Sciatic nerve (tissue), 2 donors: ENCODE measurements around the gene NXF1. TPM values are rescaled to one million over a fixed set of nuclear protein-coding genes. Genes with fewer than 3 reads are reported as not detected.
"Not testable (repeated sequence)": the region's sequence is repeated elsewhere in the genome, so short reads cannot be mapped to it uniquely, and the experiment has no call there.

Source experiments
- ATAC-seq: fragments of 200-7000 bp; cut with Tn5 transposase; one replicate; pipeline ENCODE4 v1.9.1; 2020; ENCODE audit warnings: mild to moderate bottlenecking, moderate library complexity
- DNase-seq: peaks from one replicate; pipeline ENCODE4 v3.0.0-alpha.2; 2020; ENCODE audit warnings: low spot score
- intact Hi-C: fragments of 100-400 bp; cut with DNase I; formaldehyde crosslinking; loops from one replicate; pipeline ENCODE4 v1.14.2; 2022
- total RNA-seq: library from RNA; stranded (reverse); fragmentation: NEBNext Ultra II Directional; extraction: Animal tissue kit (Norgen Biotek cat#: 25700); gene quantifications from one replicate; pipeline ENCODE4 v1.2.1, GENCODE V29; 2021
- donor health status: DM: no; HTN: no; CAD: no.
- donor health status: DM: no; HTN: no; CAD: no.

The NXF1 gene
- total RNA-seq, 1 donor from 2014 or later = 81.8 TPM

DNA sequence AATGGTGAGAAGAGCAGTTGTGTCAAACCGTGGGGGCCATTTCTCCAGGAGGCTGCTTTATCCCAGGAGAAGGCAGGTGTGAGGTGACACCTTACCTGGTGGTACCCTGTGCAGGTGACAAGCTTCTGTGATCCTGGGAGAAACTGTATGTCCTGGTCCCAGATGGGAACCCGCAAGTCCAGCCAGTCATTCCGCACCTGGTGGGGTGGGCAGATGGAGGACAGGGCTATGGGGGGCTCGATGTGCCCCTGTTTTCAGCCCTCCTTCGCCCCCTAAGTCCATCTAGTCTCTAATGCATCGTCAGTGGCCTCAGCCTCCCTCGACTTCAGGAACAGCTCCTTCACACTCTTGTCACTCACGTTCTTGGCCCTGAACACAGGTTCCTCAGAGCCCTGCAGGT, 30.1 kb upstream of the NXF1 start:
- no peak for ATAC-seq
- intact Hi-C loops = no loop called here
- no peak for DNase-seq

DNA sequence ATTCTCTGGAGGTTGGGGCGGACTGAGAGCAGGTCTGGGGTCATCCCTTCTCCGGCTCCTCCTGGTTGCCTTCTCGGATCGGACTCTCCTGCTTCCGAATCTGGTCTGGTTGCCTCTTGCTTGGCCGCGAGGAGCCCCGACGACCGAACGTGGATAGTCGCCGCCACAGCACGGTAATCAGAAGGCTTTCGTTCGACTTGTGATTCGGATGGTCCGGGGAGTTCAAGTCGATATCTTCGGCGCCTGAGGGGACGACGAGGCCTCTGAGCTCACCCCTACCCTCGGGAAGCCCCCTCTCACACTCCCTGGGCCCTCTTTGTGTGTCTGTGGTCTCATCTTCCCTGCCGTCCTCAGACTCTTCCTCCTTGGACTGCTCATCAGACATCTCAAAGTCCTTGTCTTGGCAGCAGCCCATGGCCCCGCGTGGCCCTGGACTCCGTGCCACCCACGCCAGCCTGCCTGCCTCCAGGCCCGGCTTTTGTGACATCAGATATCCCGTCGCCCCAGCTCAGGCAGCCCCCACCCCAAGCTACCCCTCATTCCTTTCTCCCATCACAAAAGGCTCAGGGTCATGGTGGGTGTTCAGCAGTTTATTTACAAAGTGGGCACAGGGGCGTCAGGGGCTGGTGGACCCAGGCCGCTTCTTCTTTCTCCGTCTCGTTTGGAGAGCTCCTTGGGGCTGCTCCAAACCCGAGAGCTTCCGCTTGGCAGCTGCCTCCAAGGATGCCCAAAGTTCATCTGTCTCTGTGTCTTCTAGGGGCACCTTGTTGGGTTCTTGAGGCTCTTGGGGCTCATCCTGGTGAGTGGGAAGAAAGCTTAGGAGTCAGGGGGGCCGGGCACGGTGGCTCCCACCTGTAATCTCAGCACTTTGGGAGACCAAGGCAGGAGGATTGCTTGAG, 27.3 kb upstream of the NXF1 start, which contains the start of gene TEX54:
Gene TEX54, minus strand, starts transcription at position 506 of the 899 bp plus-strand sequence.
- peak; percentile 69 for DNase-seq
- ATAC-seq = peak; percentile 3
- intact Hi-C loops = no loop called here

DNA sequence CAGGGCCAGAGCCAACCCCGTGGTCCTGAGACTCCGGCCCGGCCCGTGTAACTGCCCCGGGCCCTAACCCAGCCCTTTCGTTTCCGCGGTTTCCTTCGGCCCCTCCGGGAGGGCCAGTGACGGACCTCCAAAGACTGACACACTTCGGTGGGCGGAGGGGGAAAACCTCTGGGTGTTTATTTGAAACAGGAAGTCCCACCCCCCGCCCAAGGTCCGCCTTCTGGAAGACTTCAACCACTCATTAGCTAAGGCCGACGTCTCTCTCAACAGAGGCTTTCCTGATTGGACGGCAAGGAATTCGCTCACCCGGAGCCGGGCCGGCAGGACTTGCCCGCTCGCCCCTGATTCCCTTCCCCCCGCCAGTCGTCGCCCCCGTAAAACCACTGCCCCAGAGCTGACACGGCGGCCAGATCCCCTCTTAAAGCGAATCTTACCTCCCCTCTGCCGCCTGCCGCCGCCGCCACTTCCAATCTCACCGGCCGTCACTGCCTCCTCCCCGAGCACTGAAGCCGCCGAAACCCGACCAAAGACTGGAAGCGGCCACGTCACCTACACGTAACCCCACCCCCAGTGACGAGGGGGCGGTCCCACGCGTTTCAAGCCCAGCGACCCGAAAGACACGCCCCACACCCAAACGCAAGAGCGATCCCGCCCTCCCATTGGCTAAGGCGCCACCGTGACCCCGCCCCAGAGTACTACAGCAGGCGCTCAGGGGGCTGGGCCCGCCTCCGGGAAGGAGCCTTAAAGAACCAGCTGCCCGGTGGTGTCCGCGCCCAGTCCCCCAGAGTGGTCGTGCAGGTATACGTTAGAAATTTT, 26.5 kb upstream of the NXF1 start, which contains the start of gene STX5:
Gene STX5, minus strand, starts transcription at position 532 of the 816 bp plus-strand sequence. CDS start 808 bp downstream, outside the sequence.
- DNase-seq = peak; percentile 100
- intact Hi-C loops = no loop called here
- ATAC-seq = peak; percentile 99

DNA sequence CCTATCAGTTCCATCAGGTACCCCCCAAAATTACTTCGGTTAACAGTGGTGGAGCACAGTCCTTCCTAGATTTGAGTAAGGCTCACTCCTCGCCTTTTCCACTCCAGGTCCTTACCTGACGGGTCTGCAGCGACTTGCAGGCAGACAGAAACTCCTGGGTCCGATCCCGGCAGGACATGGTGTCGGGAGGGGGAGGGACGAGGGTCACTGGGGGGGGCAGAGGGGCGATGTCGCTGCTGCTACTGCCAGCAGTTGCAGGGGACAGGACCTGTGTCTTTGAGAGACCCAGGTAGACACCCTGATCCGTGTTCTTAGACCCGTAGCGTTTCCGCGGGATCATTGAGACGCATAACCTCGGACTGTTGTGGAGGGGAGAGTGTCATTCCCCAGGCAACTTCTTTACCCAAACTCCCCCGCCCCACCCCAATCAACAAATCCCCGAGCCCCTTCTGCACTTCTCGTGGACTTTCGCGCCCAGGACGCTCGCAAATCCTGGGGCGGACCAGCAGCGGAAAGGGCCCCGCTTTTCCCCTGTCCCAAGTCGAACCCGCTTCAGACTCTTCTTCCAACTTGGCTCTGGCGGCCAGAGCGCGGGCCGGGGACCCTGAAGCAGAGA, 25.8 kb upstream of the NXF1 start:
- DNase-seq (no peak), ATAC-seq (no peak)
- intact Hi-C loops = no loop called here

DNA sequence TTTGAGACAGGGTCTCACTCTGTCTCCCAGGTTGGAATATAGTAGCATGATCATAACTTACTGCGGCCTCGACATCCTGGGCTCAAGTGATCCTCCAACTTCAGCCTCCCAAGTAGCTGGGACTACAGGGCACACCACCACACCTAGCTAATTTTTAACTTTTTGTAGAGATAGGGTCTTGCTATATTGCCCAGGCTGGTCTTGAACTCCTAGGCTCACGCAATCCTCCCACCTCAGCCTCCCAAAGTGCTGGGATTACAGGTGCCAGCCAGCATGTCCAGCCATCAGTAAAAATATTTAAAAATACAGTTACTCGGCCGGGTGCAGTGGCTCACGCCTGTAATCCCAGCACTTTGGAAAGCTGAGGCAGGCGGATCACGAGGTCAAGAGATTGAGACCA, 22.9 kb upstream of the NXF1 start:
- ATAC-seq, intact Hi-C loops, DNase-seq: not testable (repeated sequence)

DNA sequence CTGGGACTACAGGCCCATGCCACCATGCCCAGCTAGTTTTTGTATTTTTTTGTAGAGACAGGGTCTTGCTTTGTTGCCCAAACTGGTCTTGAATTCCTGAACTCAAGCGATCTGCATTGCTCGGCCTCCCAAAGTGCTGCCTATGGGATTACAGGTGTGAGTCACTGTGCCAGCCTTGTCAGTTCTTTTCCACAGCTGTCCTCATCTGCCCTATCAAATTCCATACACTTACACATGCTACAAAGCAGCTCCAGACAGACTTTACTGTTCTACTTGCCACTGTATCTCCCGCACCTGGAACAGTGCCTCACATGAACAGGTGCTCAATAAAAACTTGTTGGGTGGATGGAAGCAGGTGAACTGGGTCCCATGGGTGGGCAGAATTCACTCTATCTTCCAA, 18.4 kb upstream of the NXF1 start:
- ATAC-seq (no peak), DNase-seq (no peak)
- intact Hi-C loops = no loop called here

DNA sequence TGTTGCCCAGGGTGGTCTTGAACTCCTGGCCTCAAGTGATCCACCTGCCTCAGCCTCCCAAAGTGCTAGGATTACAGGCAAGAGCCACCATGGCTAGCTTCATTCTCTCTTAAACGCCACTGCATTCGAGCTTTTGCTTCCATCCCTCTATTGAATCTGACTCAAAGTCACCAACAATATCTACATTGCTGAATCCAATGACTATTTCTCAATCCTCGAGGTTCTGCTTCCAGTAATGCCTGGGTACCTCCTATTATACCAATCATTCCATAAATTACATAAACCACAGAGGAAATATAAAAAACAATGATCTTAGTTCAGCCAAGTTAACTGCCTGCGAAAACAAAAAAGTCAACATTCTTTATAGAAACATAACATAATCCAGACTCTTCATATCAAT, 11.9 kb upstream of the NXF1 start:
- intact Hi-C loops = no loop called here
- ATAC-seq (no peak), DNase-seq (no peak)

DNA sequence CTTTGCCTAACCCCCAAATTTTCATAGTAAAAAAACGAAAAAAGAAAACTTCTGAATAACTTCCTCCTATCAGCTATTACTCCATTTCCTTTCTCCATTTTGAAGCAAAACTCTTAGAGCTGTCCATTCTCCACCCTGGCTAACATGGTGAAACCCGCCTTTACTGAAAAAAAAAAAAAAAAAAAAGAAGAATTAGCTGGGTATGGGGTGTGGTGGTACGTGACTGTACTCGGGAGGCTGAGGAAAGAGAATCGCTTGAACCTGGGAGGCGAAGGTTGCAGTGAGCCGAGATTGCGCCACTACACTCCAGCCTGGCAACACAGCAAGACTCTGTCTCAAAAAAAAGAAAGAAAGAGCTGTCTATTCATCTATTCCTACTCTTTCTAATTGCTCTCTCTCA, 11.3 kb upstream of the NXF1 start:
- DNase-seq = no peak
- no peak for ATAC-seq
- intact Hi-C loops = no loop called here

DNA sequence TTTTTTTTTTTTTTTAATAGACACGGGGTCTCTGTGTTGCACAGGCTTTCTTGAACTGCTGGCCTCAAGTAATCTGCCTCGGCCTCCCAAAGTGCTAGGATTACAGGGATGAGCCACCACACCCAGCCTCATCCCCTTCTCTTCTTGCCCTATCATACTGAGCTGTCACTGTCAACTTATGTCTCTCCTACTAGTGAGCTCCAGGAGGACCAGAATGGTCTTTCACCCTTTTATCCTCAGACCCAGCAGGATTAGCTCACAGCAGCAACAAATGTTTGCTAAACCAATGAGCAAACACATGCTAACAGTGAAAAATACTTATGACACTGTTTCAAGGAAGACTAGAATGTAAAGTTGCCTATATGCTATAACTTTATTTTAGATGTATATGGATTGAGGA, 6.4 kb upstream of the NXF1 start:
- intact Hi-C loops = no loop called here

DNA sequence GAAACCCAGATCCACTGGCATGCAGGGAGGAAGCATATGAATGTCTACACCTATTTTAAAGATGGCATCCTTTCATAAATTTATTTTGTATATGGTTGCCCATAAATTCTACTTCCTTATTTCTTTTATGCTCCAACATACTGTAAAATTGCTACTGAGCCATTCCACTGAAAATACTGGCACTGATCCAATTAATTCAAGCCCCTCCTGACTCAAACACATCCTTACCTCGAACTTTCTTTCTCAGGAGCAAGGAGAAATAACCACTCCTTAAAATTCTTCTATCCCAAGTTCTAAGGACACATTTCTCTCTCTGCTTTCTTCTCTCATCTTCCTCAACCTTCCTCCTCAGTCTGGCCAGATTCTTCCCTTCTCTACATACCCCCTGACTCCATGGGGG, 5.5 kb upstream of the NXF1 start:
- ATAC-seq = no peak
- no peak for DNase-seq
- intact Hi-C loops = no loop called here

More for the DNA sequence above, 6.4 kb upstream of the NXF1 start:
- no peak for ATAC-seq
- no peak for DNase-seq

DNA sequence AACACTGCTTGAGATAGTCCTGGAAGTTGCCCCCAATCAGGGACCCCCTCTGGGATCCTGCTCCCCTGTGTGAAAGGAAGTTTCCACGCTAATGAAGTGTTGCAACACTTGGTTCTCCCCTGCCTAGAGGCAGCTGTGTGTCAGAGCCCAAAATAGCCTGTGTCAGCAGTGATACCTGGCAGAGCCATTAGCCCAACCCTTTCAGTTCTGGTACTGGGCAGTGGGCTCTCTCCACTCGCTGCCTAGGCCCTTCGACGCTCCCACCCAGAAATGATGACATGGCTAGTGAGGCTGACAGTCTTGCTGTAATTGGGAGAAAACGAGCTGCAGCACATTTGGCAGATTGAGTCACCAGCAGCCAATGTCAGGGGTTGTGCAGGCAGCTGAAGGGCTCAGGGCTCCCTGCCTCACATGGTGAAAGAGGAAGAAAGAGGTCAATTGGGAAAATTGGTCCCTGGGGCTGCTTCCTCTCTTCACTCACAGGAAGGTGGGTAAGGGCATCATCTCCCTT, 1.4 kb upstream of the NXF1 start:
- DNase-seq (no peak), ATAC-seq (peak; percentile 52)

DNA sequence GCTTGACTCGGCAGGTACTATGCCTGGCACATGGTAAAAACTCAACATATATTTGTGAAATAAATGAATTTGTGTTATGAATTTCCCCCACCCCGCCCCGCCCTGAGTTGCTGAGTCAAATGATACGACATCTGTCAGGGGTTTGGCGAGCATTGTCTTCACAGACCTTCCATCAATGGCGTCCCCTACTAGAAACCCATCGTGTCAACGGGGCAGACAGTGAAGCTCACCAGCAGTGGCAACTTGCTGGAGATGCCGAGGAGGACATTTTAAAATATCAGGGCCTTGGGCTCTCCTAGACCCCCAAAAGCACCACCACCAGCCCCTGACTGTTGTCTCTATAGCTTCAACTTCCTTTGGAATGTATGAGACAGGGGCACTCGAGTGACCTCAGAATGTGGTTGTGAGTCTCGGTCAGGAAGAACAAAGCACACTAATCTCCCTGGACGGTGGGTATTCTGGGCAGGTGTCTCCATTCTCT, 761 bp upstream of the NXF1 start:
- no peak for DNase-seq
- peak; percentile 10 for ATAC-seq
- intact Hi-C loops = no loop called here

More for the DNA sequence above, 1.4 kb upstream of the NXF1 start:
- intact Hi-C loops = no loop called here

DNA sequence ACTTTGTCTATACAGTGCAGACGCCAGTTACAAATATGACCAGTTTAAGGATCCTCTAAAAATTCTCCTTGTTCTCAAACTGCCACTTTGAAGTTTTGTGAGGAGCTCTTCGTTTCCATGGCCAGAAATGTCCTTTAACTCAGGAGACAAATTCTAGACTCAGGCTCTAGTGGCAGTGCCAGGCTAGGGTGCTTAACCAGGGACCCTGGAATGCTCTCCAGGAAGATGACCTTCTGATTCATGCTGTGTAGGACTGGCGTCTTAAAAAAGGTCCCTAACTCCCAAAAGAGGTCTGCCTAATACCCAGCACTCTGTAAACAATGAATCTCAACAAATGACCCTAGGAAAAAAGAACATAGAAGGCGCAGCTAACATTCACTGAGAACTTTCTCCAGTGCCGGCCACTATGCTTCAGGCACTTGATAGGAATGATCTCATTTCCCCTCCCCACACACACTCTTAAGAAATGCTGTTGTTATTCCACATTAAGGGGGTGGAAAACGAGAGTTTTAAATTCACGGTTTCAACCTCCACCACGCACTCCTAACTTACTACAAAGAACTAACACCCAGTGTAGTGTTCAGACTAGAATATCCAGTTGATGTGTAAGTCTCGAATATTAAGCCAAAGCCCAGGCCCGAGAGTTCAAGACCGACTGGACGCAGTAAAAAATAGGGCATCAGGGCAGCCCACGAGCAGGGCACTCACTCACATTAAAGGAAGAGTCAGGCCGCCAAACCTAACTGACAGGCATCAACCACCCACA, 747 bp downstream of the NXF1 start:
- intact Hi-C loops = no loop called here
- no peak for ATAC-seq
- DNase-seq = no peak

DNA sequence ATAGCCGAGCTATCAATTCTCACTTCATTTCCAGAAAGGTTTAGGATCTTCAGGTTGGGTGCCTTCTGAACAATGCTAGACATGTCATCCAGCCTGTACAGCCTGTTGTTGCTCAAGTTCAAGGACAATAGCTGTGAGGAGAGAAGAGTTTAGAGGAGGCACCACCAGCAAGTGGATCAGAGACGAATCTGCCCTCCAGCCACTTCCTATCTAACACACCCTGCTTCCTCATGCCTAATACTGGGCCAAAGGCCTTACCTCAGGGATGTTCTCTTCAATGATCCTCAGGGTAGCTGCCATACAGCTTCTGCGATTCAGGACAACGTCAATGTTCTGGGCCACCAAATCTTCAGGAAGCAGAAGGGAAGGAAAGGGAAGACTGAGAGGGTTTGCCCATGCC, 4.2 kb downstream of the NXF1 start:
- no peak for DNase-seq
- intact Hi-C loops = no loop called here
- ATAC-seq = no peak

DNA sequence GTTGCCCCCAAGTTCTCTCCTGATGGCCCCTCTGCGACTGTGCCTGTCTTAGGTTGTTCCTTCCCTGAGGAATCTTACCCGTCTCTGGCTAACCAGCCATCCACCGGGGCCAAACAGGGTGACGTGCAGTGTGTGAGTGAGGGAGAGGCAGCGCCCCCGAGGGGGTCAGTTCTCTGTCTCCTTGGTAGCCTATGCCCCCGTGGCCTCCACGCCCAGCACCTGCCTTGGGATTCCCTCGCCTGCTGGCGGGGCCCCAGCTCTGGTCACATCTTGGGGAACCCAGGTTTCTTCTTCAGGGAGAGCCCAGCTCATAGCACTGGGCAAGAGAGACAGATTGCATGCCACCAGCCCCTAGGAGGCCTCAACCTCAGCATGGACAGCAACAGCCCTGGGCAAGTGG, 5.8 kb downstream of the NXF1 start:
- ATAC-seq (no peak), DNase-seq (no peak)
- intact Hi-C loops = no loop called here

DNA sequence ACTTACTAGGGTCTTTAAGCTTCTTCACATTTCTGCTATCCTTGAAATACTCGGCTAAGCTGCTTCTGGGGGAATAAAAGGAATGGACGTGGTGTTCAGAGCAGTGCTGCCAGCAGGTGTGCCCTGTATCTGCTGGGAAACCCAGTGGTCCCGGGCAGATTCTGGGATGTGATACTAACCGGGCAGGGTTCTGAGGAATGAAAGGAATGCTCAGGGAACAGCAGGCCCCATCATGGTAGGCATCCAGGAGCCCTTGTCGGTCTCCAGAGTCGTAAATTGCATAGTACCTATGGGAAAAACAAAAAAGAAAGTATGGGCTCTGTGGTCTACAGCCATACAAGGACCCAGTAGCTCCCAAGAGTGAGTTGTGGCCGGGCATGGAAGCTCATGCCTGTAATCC, 9.0 kb downstream of the NXF1 start:
- intact Hi-C loops = no loop called here
- ATAC-seq (no peak), DNase-seq (no peak)

DNA sequence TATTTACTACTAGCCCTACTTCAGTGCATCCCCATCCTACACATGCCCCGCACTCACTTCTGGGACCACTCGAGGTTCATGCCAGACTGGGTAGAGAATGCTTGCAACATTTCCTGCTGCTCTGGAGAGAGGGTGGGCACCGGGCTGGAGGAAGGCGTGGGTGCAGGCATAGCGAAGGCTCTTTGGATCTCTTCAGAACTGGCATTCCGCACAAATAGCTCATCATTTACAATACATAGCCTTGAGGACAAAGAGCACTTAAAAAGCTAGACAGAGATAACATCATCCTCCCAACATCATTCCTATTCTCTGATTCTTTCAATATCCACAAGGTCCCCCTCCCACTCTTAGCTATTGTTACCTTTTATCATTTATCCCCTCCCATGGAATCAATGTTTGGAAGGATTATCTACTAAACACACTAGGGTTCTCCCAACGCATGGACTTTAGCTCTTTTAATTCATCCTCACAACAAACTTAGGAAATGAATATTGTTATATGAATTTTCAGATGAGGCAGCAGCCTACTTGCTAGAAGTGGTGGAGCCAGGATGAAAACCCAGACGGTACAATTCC, 11.0 kb downstream of the NXF1 start:
- ATAC-seq (no peak), DNase-seq (no peak)
- intact Hi-C loops = no loop called here

DNA sequence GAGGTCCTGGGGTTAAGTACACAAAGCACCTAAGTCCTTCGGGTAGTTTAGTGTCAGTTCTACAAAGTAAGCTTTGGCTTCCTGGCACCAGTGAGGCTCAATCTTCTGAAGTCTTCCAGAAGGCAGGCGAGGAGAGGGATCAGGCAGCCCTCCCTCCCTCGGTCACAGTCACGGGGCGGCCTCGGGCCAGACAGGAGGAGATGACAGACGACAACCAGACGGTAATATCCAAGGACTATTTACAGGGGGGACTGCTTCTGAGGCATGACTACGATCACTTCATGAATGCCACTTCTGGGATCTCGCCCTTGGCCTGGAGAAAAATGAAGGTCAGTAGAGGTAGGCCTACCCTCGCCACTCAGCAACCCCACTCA, 13.1 kb downstream of the NXF1 start:
- DNase-seq = no peak
- peak; percentile 8 for ATAC-seq

More for the DNA sequence above, 13.1 kb downstream of the NXF1 start:
- intact Hi-C loops = no loop called here
